Neural crest cell (in vitro differentiated cells): Measurements from ENCODE around the gene SLC36A4. TPM values are rescaled to one million over a fixed set of nuclear protein-coding genes. Genes with fewer than 3 reads are reported as not detected.

ENCODE experiments used
- DNase-seq: peaks from one replicate; pipeline ENCODE4 v3.0.0; 2021; ENCODE audit warnings: low read depth, mixed read lengths, low spot score
- H3K27ac Mint-ChIP-seq: one replicate; pipeline ENCODE4 v1.8.0; 2021; ENCODE audit warnings: mild to moderate bottlenecking, mixed read lengths; ENCODE audit not compliant: unreplicated experiment
- H3K27me3 Mint-ChIP-seq: 2 replicates; pipeline ENCODE4 v1.8.0; 2021; ENCODE audit warnings: low read depth, mild to moderate bottlenecking, mixed read lengths
- H3K36me3 Mint-ChIP-seq: 2 replicates; pipeline ENCODE4 v1.8.0; 2021; ENCODE audit warnings: low read depth, mild to moderate bottlenecking, mixed read lengths
- H3K4me1 Mint-ChIP-seq: 2 replicates; pipeline ENCODE4 v1.8.0; 2021; ENCODE audit warnings: mixed read lengths
- H3K4me3 Mint-ChIP-seq: one replicate; pipeline ENCODE4 v1.8.0; 2021; ENCODE audit warnings: mild to moderate bottlenecking, mixed read lengths
- H3K9me3 Mint-ChIP-seq: 2 replicates; pipeline ENCODE4 v1.8.0; 2021; ENCODE audit warnings: mixed read lengths
- CTCF ChIP-seq: fragments of 200-600 bp; sonication (generic); conservative IDR thresholded peaks from 2 replicates; pipeline ENCODE4 v1.5.0; 2021; ENCODE audit warnings: antibody characterized with exemption, mild to moderate bottlenecking
- total RNA-seq: library from RNA; stranded (reverse); gene quantifications from 2 replicates; pipeline ENCODE4 v1.2.1, GENCODE V29; 2021

SLC36A4 gene
- total RNA-seq, 1 donor from 2014 or later, result 34.4 TPM

GRCh38 chr11:93160808-93161207 is 37.0 kb downstream of the SLC36A4 start:
- Mint-ChIP-seq H3K9me3 (peaks cover 7% of the 10 kb centered on the region), H3K4me3 (no peak overlapping the region), H3K4me1 (no peaks in the 10 kb centered on the region), H3K27ac (no peak overlapping the region), H3K36me3 (peaks cover 29% of the 10 kb centered on the region), H3K27me3 (no peaks in the 10 kb centered on the region)
- no peak for TF ChIP-seq CTCF
- DNase-seq, result no peak

GRCh38 chr11:93160156-93160555 is 37.6 kb downstream of the SLC36A4 start:
- Mint-ChIP-seq H3K4me3 (no peak overlapping the region), H3K27ac (no peak overlapping the region), H3K27me3 (no peaks in the 10 kb centered on the region), H3K4me1 (no peaks in the 10 kb centered on the region), H3K36me3 (peaks cover 33% of the 10 kb centered on the region), H3K9me3 (peaks cover 7% of the 10 kb centered on the region)
- no peak for TF ChIP-seq CTCF
- no peak for DNase-seq

GRCh38 chr11:93159721-93160120 is 38.1 kb downstream of the SLC36A4 start:
- Mint-ChIP-seq H3K9me3 (peaks cover 7% of the 10 kb centered on the region), H3K36me3 (peaks cover 31% of the 10 kb centered on the region), H3K4me3 (no peak overlapping the region), H3K4me1 (no peaks in the 10 kb centered on the region), H3K27me3 (no peaks in the 10 kb centered on the region), H3K27ac (no peak overlapping the region)
- TF ChIP-seq CTCF, result no peak
- no peak for DNase-seq

GRCh38 chr11:93155738-93156137 is 42.1 kb downstream of the SLC36A4 start:
- no peak overlapping the region for H3K27ac Mint-ChIP-seq
- no peaks in the 10 kb centered on the region for H3K27me3 Mint-ChIP-seq
- no peak for TF ChIP-seq CTCF
- no peaks in the 10 kb centered on the region for H3K4me1 Mint-ChIP-seq
- H3K36me3 Mint-ChIP-seq, result peaks cover 25% of the 10 kb centered on the region
- H3K9me3 Mint-ChIP-seq, result peaks cover 7% of the 10 kb centered on the region
- no peak overlapping the region for H3K4me3 Mint-ChIP-seq
- DNase-seq, result no peak

GRCh38 chr11:93145390-93145915 is 52.3 kb downstream of the SLC36A4 start:
- Mint-ChIP-seq H3K27me3 (no peaks in the 10 kb centered on the region), H3K4me1 (no peaks in the 10 kb centered on the region), H3K9me3 (no peaks in the 10 kb centered on the region), H3K4me3 (no peak overlapping the region), H3K36me3 (peaks cover 5% of the 10 kb centered on the region), H3K27ac (no peak overlapping the region)
- DNase-seq, result no peak
- TF ChIP-seq CTCF, result no peak
